Neural cell (in vitro differentiated cells): ENCODE data around the gene CAPN12.

ENCODE experiments used
- EP300 ChIP-seq: fragments of 450-650 bp; conservative IDR thresholded peaks from 2 replicates; pipeline ENCODE4 v1.6.1; 2014; ENCODE audit warnings: antibody characterized with exemption, mild to moderate bottlenecking, moderate library complexity; ENCODE audit not compliant: poor library complexity, severe bottlenecking
- EZH2 ChIP-seq: fragments of 200-600, 300-800 bp; shearing (Covaris generic), sonication (generic); IDR thresholded peaks from 2 replicates; pipeline ENCODE4 v1.6.1; 2014; ENCODE audit warnings: antibody characterized with exemption, low read length, borderline replicate concordance, mild to moderate bottlenecking; ENCODE audit not compliant: insufficient read depth, poor library complexity, severe bottlenecking
- MXI1 ChIP-seq: fragments of 450-650 bp; conservative IDR thresholded peaks from 2 replicates; pipeline ENCODE4 v1.6.1; 2014; ENCODE audit warnings: antibody characterized with exemption, mild to moderate bottlenecking; ENCODE audit not compliant: poor library complexity, severe bottlenecking
- POLR2AphosphoS5 ChIP-seq: IDR thresholded peaks from 2 replicates; pipeline ENCODE4 v1.6.1; 2012
- SMC3 ChIP-seq: fragments of 450-650 bp; conservative IDR thresholded peaks from 2 replicates; pipeline ENCODE4 v1.6.1; 2014; ENCODE audit warnings: antibody characterized with exemption, mild to moderate bottlenecking, moderate library complexity; ENCODE audit not compliant: poor library complexity
- TAF1 ChIP-seq: IDR thresholded peaks from 2 replicates; pipeline ENCODE4 v1.6.1; 2012; ENCODE audit warnings: low read depth
- TF ChIP-seq, protein P1 (sequence below): fragments of 450-650 bp; IDR thresholded peaks from 2 replicates; pipeline ENCODE4 v1.5.1; 2014; ENCODE audit warnings: antibody characterized with exemption, mild to moderate bottlenecking, moderate library complexity; ENCODE audit not compliant: poor library complexity, severe bottlenecking

DNA sequence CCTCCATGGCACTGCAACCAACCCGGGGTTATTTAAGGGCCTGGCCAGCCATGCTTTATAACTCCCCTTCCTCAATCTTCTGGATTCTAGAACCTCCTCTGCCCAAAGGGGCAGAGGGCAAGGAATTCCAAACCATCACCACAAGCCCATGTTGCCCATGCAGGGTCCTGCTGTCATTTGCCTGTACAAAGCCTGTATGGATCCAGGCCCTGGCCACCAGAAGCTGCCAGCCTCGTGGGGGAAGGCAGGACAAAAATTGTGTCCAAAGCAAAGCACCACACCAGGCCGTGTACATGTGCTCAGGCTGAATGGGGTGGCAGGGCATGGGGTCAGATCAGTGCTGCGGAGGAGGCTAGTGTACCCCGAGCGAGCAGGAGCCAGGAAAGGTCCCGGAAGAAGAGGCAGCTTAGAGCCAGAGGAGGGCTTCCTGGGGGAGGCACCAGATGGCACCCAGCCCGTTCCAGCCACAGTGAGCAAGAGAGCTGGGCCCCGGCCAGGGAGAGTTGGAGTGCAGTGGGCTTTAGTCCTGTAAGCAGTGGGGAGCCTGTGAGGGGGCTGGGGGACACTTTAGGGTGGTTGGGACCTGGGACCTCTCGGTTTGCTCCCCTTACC, 35.8 kb downstream of the CAPN12 start:
- TF ChIP-seq, protein P1, sequence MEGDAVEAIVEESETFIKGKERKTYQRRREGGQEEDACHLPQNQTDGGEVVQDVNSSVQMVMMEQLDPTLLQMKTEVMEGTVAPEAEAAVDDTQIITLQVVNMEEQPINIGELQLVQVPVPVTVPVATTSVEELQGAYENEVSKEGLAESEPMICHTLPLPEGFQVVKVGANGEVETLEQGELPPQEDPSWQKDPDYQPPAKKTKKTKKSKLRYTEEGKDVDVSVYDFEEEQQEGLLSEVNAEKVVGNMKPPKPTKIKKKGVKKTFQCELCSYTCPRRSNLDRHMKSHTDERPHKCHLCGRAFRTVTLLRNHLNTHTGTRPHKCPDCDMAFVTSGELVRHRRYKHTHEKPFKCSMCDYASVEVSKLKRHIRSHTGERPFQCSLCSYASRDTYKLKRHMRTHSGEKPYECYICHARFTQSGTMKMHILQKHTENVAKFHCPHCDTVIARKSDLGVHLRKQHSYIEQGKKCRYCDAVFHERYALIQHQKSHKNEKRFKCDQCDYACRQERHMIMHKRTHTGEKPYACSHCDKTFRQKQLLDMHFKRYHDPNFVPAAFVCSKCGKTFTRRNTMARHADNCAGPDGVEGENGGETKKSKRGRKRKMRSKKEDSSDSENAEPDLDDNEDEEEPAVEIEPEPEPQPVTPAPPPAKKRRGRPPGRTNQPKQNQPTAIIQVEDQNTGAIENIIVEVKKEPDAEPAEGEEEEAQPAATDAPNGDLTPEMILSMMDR: no peak
- no peak for TF ChIP-seq TAF1
- no peak for TF ChIP-seq MXI1
- TF ChIP-seq POLR2AphosphoS5: no peak
- TF ChIP-seq SMC3: no peak
- TF ChIP-seq EZH2: no peak
- TF ChIP-seq EP300: no peak
